ENCODE measurements around the gene THSD4.
"Not testable (repeated sequence)": the region's sequence is repeated elsewhere in the genome, so short reads cannot be mapped to it uniquely, and the experiment has no call there.

Gene THSD4

GRCh38 chr15:71194286-71194685 lies 79.0 kb downstream of the THSD4 start:
- DNase-seq, result no peak

- DNase-seq, result no peak
Measured at GRCh38 chr15:71195242-71195641, 80.0 kb downstream of the THSD4 start.

- no peak for DNase-seq
Measured at GRCh38 chr15:71197620-71198019, 82.3 kb downstream of the THSD4 start.

GRCh38 chr15:71198846-71199245 lies 83.6 kb downstream of the THSD4 start:
- DNase-seq, result no peak

GRCh38 chr15:71199384-71200351 lies 84.4 kb downstream of the THSD4 start:
- no peak for DNase-seq

- no peak for DNase-seq
Measured at GRCh38 chr15:71201477-71201876, 86.2 kb downstream of the THSD4 start.

GRCh38 chr15:71202712-71203111 lies 87.4 kb downstream of the THSD4 start:
- DNase-seq, result no peak

- DNase-seq, result no peak
Measured at GRCh38 chr15:71203586-71204474, 88.6 kb downstream of the THSD4 start.

GRCh38 chr15:71207141-71207540 lies 91.9 kb downstream of the THSD4 start:
- DNase-seq, result no peak

GRCh38 chr15:71212146-71212545 lies 96.9 kb downstream of the THSD4 start:
- no peak for DNase-seq

- not testable (repeated sequence) for DNase-seq
Measured at GRCh38 chr15:71213943-71214342, 98.7 kb downstream of the THSD4 start.

- no peak for DNase-seq
Measured at GRCh38 chr15:71215126-71215894, 100.0 kb downstream of the THSD4 start.

- no peak for DNase-seq
Measured at GRCh38 chr15:71218272-71218805, 103.1 kb downstream of the THSD4 start.

- DNase-seq, result no peak
Measured at GRCh38 chr15:71219101-71219500, 103.8 kb downstream of the THSD4 start.

- DNase-seq, result no peak
Measured at GRCh38 chr15:71219645-71220044, 104.4 kb downstream of the THSD4 start.

- DNase-seq, result no peak
Measured at GRCh38 chr15:71220828-71221227, 105.6 kb downstream of the THSD4 start.

GRCh38 chr15:71221417-71221816 lies 106.1 kb downstream of the THSD4 start:
- DNase-seq, result no peak

GRCh38 chr15:71223516-71223915 lies 108.2 kb downstream of the THSD4 start:
- DNase-seq, result no peak

GRCh38 chr15:71224024-71224423 lies 108.8 kb downstream of the THSD4 start:
- DNase-seq, result no peak

- no peak for DNase-seq
Measured at GRCh38 chr15:71225851-71226250, 110.6 kb downstream of the THSD4 start.

- DNase-seq, result no peak
Measured at GRCh38 chr15:71226536-71227455, 111.5 kb downstream of the THSD4 start.
